ENCODE results near the gene EXPH5.
A peak's percentile ranks its signal among the peaks of the same experiment; 100 is the strongest.
"Not testable (repeated sequence)": the region's sequence is repeated elsewhere in the genome, so short reads cannot be mapped to it uniquely, and the experiment has no call there.

The EXPH5 gene

GRCh38 chr11:108593214-108593922 is at the start of gene EXPH5:
Gene EXPH5, minus strand, starts transcription at chr11:108593768. Its CDS starts 232 bp downstream, at chr11:108593536.
- peak; percentile 80 for DNase-seq (ENCODE audit: low spot score)

GRCh38 chr11:108641752-108642151 is 48.2 kb upstream of the EXPH5 start:
- DNase-seq (ENCODE audit: low spot score) = not testable (repeated sequence)

GRCh38 chr11:108639146-108639545 is 45.6 kb upstream of the EXPH5 start:
- DNase-seq (ENCODE audit: low spot score) = no peak

GRCh38 chr11:108636222-108636621 is 42.7 kb upstream of the EXPH5 start:
- no peak for DNase-seq (ENCODE audit: low spot score)

- DNase-seq (ENCODE audit: low spot score) = no peak
These were observed 41.5 kb upstream of the EXPH5 start for GRCh38 chr11:108635106-108635505.

GRCh38 chr11:108632041-108632704 is 38.6 kb upstream of the EXPH5 start:
- DNase-seq (ENCODE audit: low spot score) = no peak

- DNase-seq (ENCODE audit: low spot score) = no peak
These were observed 35.7 kb upstream of the EXPH5 start for GRCh38 chr11:108629274-108629673.

- DNase-seq (ENCODE audit: low spot score) = no peak
These were observed 35.2 kb upstream of the EXPH5 start for GRCh38 chr11:108628812-108629211.

- DNase-seq (ENCODE audit: low spot score) = no peak
These were observed 34.8 kb upstream of the EXPH5 start for GRCh38 chr11:108628326-108628725.

- DNase-seq (ENCODE audit: low spot score) = no peak
These were observed 30.8 kb upstream of the EXPH5 start for GRCh38 chr11:108624196-108624925.

GRCh38 chr11:108622341-108622740 is 28.8 kb upstream of the EXPH5 start:
- DNase-seq (ENCODE audit: low spot score) = no peak

- DNase-seq (ENCODE audit: low spot score) = no peak
These were observed 27.6 kb upstream of the EXPH5 start for GRCh38 chr11:108620958-108621772.

GRCh38 chr11:108618529-108618928 is 25.0 kb upstream of the EXPH5 start:
- no peak for DNase-seq (ENCODE audit: low spot score)

- DNase-seq (ENCODE audit: low spot score) = no peak
These were observed 23.5 kb upstream of the EXPH5 start for GRCh38 chr11:108617055-108617454.

- no peak for DNase-seq (ENCODE audit: low spot score)
These were observed 23.0 kb upstream of the EXPH5 start for GRCh38 chr11:108616549-108616948.

GRCh38 chr11:108614086-108614485 is 20.5 kb upstream of the EXPH5 start:
- no peak for DNase-seq (ENCODE audit: low spot score)

GRCh38 chr11:108609682-108610081 is 16.1 kb upstream of the EXPH5 start:
- DNase-seq (ENCODE audit: low spot score) = no peak

- no peak for DNase-seq (ENCODE audit: low spot score)
These were observed 15.0 kb upstream of the EXPH5 start for GRCh38 chr11:108608548-108608947.

GRCh38 chr11:108606495-108607160 is 13.1 kb upstream of the EXPH5 start:
- no peak for DNase-seq (ENCODE audit: low spot score)

- DNase-seq (ENCODE audit: low spot score) = no peak
These were observed 12.5 kb upstream of the EXPH5 start for GRCh38 chr11:108606070-108606469.

- DNase-seq (ENCODE audit: low spot score) = not testable (repeated sequence)
These were observed 9.2 kb upstream of the EXPH5 start for GRCh38 chr11:108602818-108603217.

- no peak for DNase-seq (ENCODE audit: low spot score)
These were observed 7.6 kb upstream of the EXPH5 start for GRCh38 chr11:108601150-108601549.

All from putamen (tissue), 1 donor.